Common myeloid progenitor, CD34-positive (primary cell): Measurements from ENCODE around the gene VRK3.

Experiments
- CTCF ChIA-PET: fragments of 350-600 bp; sonication (Branson Sonifier 250); formaldehyde crosslinking; loops from one replicate; lab custom pipeline; 2021; ENCODE audit warnings: antibody characterized with exemption; lab: Charles Lee
- POLR2A ChIA-PET: fragments of 350-600 bp; sonication (Branson Sonifier 250); formaldehyde crosslinking; loops from one replicate; lab custom pipeline; 2021; ENCODE audit warnings: antibody characterized with exemption; lab: Charles Lee
- DNase-seq, 3 donors: peaks; one replicate each; pipeline versions ENCODE4 v3.0.0 to v3.0.0-alpha.2; 2013
- H3K27ac ChIP-seq, 2 experiments: 1 replicate in 1 of 2; 2 replicates in 1 of 2; pipeline ENCODE4 v1.7.0; 2013; ENCODE audit warnings: inconsistent platforms in 2 of 2, low read length in 2 of 2, mild to moderate bottlenecking in 2 of 2, low read depth in 1 of 2, moderate library complexity in 1 of 2; ENCODE audit not compliant: severe bottlenecking in 2 of 2, insufficient read depth in 1 of 2, poor library complexity in 1 of 2
- H3K27me3 ChIP-seq, 5 experiments: replicated peaks in 2 of 5; 1 replicate in 3 of 5; 2 replicates in 2 of 5; pipeline versions ENCODE4 v1.6.1 to v1.7.0; 2013; ENCODE audit warnings: low read length in 4 of 5, mild to moderate bottlenecking in 2 of 5, moderate library complexity in 2 of 5, inconsistent platforms in 1 of 5; ENCODE audit not compliant: insufficient read depth in 5 of 5, control insufficient read depth in 4 of 5
- H3K36me3 ChIP-seq, 4 experiments: 1 replicate in 2 of 4; 2 replicates in 2 of 4; pipeline versions ENCODE4 v1.6.1 to v1.7.0; 2013; ENCODE audit warnings: low read length in 3 of 4, control low read depth in 1 of 4, mild to moderate bottlenecking in 1 of 4; ENCODE audit not compliant: control insufficient read depth in 4 of 4, insufficient read depth in 4 of 4
- H3K4me1 ChIP-seq, 4 experiments: 1 replicate in 3 of 4; 2 replicates in 1 of 4; pipeline versions ENCODE4 v1.6.1 to v1.7.1; 2013; ENCODE audit warnings: low read length in 3 of 4, mild to moderate bottlenecking in 3 of 4, control low read depth in 1 of 4, inconsistent platforms in 1 of 4, moderate library complexity in 1 of 4; ENCODE audit not compliant: control insufficient read depth in 4 of 4, insufficient read depth in 4 of 4; ENCODE audit errors: control extremely low read depth in 1 of 4
- H3K4me3 ChIP-seq, 7 experiments: 1 replicate in 4 of 7; 2 replicates in 3 of 7; pipeline versions ENCODE4 v1.5.1 to v1.7.0; 2013; ENCODE audit warnings: mild to moderate bottlenecking in 7 of 7, low read length in 6 of 7, moderate library complexity in 6 of 7, inconsistent platforms in 2 of 7, low read depth in 2 of 7, control low read depth in 1 of 7; ENCODE audit not compliant: insufficient read depth in 4 of 7, control insufficient read depth in 1 of 7; ENCODE audit errors: extremely low read depth in 1 of 7
- H3K9me3 ChIP-seq, 5 experiments: 1 replicate in 4 of 5; 2 replicates in 1 of 5; pipeline versions ENCODE4 v1.6.1 to v1.7.1; 2013; ENCODE audit warnings: low read length in 4 of 5, mild to moderate bottlenecking in 2 of 5, inconsistent platforms in 1 of 5, low read depth in 1 of 5, moderate library complexity in 1 of 5; ENCODE audit not compliant: control insufficient read depth in 4 of 5, insufficient read depth in 2 of 5; ENCODE audit errors: control extremely low read depth in 1 of 5
- WGBS: methylation state at CpG from one replicate; pipeline ENCODE4 v1.1.5; 2013; ENCODE audit not compliant: insufficient coverage; 5-methylcytosine and 5-hydroxymethylcytosine counted together

VRK3 gene

DNA sequence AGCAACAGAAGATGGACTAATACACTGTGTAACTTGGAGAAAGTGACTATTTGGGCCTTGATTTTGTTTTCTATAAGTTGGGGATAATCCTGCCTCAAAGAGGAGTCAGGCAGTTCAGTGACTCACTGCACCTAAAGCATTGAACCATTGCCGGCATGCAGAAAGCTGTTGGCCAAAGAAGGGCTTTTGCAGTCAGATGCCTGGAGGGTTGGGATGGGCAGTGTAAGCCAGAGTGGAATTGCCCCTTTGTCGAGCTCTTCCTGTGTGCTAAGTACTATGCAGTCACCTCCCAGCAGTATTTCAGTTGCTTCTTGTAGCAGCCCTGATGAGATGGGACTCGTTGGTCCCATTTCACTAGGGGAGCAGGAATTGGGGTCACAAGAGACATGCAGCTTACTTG is 11.7 kb upstream of the VRK3 start:
- Histone ChIP-seq H3K4me1 (no peaks in the 10 kb centered on the region), H3K27ac (no peak overlapping the region), H3K9me3 (peaks cover 0 to 13% (median 7%) of the 10 kb centered on the region in 5 experiments), H3K4me3 (no peak overlapping the region), H3K36me3 (peaks cover 31 to 86% (median 70%) of the 10 kb centered on the region in 4 experiments), H3K27me3 (no peaks in the 10 kb centered on the region)
- no peak for DNase-seq
- ChIA-PET CTCF (interaction anchor here (0.5 kb wide), 1 partner anchor 98 kb away, joined by 3 read pairs; no protein-coding TSS in a partner anchor), POLR2A (no interaction called here)
- WGBS = 100% methylated on average over 2 of the region's 3 CpGs

DNA sequence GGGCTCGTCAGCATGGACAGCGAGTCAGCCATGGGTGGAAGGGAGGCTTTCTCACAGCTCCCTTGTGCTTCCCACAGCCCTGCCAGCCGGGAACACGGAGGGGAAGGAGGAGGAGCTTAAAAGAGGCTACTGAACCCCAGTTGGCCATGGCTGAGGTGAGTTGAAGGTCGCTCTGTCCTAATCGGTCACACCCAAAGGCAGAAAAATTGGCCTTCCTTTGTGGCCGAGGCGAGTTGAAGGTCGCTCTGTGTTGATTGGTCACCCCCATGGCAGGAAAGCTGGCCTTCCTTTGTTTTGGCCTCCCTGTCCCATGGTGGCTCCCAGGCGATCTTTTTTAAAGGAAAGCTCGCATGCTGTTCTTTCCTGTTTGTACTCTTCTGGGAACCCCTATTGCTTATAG is 5.8 kb upstream of the VRK3 start:
- H3K27me3 ChIP-seq = no peaks in the 10 kb centered on the region
- DNase-seq = no peak
- POLR2A ChIA-PET = no interaction called here
- peaks cover 0 to 11% (median 7%) of the 10 kb centered on the region in 4 experiments for H3K4me1 ChIP-seq
- H3K4me3 ChIP-seq = no peak overlapping the region
- CTCF ChIA-PET = no interaction called here
- H3K9me3 ChIP-seq = peaks cover 0 to 2% (median 0%) of the 10 kb centered on the region in 5 experiments
- no peak overlapping the region for H3K27ac ChIP-seq
- 95% methylated on average over 9 of the region's 11 CpGs for WGBS
- H3K36me3 ChIP-seq = peaks cover 16 to 57% (median 41%) of the 10 kb centered on the region in 4 experiments

DNA sequence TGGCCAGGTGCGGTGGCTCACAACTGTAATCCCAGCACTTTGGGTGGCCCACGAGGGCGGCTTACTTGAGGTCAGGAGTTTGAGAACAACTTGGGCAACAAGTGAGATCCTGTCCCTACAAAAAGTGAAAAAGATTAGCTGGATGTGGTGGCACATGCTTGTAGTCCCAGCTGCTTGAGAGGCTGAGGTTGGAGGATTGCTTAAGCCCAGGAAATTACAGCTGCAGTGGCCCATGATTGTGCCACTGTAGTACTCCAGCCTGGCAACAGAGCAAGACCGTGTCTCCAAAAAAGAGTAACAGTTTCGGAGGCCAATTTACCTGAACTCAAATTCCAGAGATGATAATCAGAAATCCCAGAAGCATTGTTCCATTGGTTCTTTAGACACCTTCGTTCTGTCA is 5.1 kb upstream of the VRK3 start:
- H3K27ac ChIP-seq = no peak overlapping the region
- WGBS = 95% methylated on average over 5 of the region's 6 CpGs

DNA sequence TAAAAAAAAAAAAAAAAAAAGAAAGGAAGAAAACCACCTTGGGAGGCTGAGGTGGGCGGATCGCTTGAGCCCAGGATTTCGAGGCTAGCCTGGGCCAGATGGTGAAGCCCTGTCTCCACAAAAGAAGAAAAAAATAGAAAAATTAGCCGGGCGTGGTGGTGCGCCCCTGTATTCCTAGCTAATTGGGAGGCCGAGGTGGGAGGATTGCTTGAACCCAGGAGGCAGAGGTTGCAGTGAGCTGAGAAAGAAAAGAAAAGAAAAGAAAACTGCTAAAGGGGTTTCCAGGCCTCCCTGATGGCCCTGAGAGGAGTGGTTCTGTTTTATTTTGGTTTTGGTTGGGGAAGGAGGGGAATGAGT is 1.4 kb upstream of the VRK3 start:
- Histone ChIP-seq H3K9me3 (peaks cover 0 to 2% (median 0%) of the 10 kb centered on the region in 5 experiments), H3K27me3 (no peaks in the 10 kb centered on the region), H3K4me3 (peak overlapping the region in 4 of 7 experiments; percentile 85 to 98 (median 91)), H3K27ac (no peak overlapping the region), H3K36me3 (peaks cover 2 to 15% (median 10%) of the 10 kb centered on the region in 4 experiments), H3K4me1 (peaks cover 7 to 26% (median 17%) of the 10 kb centered on the region in 4 experiments)
- 90% methylated on average over 7 of the region's 7 CpGs for WGBS
- ChIA-PET CTCF (no interaction called here), POLR2A (no interaction called here)
- no peak for DNase-seq

More for the DNA sequence above, 5.1 kb upstream of the VRK3 start:
- Histone ChIP-seq H3K9me3 (peaks cover 0 to 2% (median 0%) of the 10 kb centered on the region in 5 experiments), H3K4me3 (no peak overlapping the region), H3K27me3 (no peaks in the 10 kb centered on the region), H3K36me3 (peaks cover 13 to 50% (median 35%) of the 10 kb centered on the region in 4 experiments), H3K4me1 (peaks cover 0 to 12% (median 8%) of the 10 kb centered on the region in 4 experiments)
- ChIA-PET CTCF (no interaction called here), POLR2A (no interaction called here)
- no peak for DNase-seq

DNA sequence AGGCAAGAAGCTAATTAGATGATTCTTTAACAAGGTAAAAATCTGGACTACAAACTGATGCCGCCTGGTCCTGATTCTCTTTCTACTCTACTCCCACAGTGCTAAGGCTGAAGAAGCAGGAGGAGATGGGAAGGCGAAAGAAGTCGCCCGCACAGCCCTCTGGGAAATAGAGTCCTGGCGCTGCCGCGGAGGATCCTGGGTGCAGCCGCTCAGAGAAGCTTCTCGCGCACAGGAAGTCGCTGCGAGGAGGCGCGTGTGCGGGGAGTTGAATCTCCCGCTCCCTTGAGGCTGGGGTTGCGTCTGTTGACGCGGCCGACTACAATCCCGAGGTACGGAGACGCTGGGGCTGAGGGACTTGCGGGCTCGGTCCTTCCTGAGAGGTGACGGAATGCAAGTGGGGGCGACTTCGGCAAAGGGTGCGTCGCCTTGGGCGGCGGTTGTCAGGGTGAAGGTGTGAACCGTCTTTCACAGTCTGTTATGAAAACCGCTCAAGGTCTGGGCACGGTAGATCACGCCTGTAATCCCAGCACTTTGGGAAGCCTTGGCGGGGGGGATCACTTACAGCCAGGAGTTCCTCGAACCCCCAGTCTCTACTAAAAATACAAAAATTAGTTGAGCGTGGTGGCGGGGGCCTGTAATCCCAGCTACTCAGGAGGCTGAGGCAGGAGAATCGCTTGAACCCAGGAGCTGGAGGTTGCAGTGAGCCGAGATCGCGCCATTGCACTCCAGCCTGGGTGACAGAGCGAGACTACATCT is 800 bp upstream of the VRK3 start, which contains the start of gene ZNF473:
TSS of gene ZNF473 (plus strand) at position 212 of the 756 bp plus-strand sequence. CDS start 5,078 bp downstream, outside the sequence.
- DNase-seq = peak; percentile 95 to 96 (median 96)
- peaks cover 7 to 26% (median 17%) of the 10 kb centered on the region in 4 experiments for H3K4me1 ChIP-seq
- H3K27me3 ChIP-seq = no peaks in the 10 kb centered on the region
- ChIA-PET CTCF (interaction anchor here (1.5 kb wide), 1 partner anchor 24 kb away, joined by 3 read pairs; no protein-coding TSS in a partner anchor), POLR2A (interaction anchor here (0.9 kb wide), 1 partner anchor 12 kb away, joined by 4 read pairs; no protein-coding TSS in a partner anchor)
- H3K4me3 ChIP-seq = peak within 1 kb of the TSS; percentile 67 to 98 (median 87)
- H3K36me3 ChIP-seq = peaks cover 2 to 10% (median 8%) of the 10 kb centered on the region in 4 experiments
- peaks cover 0 to 2% (median 0%) of the 10 kb centered on the region in 5 experiments for H3K9me3 ChIP-seq
- 2% methylated on average over 35 of the region's 45 CpGs for WGBS
- peak within 1 kb of the TSS; percentile 96 to 99 for H3K27ac ChIP-seq

DNA sequence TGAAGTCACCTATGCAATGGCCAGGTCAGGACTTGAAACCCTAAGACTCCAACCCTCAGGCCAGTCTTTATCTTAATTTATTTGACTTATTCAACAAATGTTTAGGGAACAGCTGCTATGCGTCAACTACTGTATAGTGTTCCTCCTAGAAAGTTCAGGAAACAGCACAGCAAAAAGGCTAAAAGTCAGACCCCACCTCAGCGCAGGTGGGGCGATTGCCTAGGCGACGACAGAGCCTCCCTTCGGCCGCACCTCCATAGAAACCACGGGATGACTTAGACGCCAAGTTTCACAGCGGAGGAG is 502 bp downstream of the VRK3 start:
- CTCF ChIA-PET = interaction anchor here (1.5 kb wide), 1 partner anchor 23 kb away, joined by 3 read pairs; no protein-coding TSS in a partner anchor
- Histone ChIP-seq H3K27ac (peak overlapping the region; percentile 96 to 99), H3K36me3 (peaks cover 8 to 10% (median 8%) of the 10 kb centered on the region in 4 experiments), H3K4me3 (peak overlapping the region; percentile 67 to 98 (median 87)), H3K4me1 (peaks cover 7 to 26% (median 17%) of the 10 kb centered on the region in 4 experiments), H3K9me3 (peaks cover 0 to 2% (median 0%) of the 10 kb centered on the region in 5 experiments), H3K27me3 (no peaks in the 10 kb centered on the region)
- DNase-seq = no peak
- POLR2A ChIA-PET = interaction anchor here (0.5 kb wide), 1 partner anchor 10 kb away, joined by 6 read pairs; no protein-coding TSS in a partner anchor
- 0% methylated on average over 9 of the region's 10 CpGs for WGBS

DNA sequence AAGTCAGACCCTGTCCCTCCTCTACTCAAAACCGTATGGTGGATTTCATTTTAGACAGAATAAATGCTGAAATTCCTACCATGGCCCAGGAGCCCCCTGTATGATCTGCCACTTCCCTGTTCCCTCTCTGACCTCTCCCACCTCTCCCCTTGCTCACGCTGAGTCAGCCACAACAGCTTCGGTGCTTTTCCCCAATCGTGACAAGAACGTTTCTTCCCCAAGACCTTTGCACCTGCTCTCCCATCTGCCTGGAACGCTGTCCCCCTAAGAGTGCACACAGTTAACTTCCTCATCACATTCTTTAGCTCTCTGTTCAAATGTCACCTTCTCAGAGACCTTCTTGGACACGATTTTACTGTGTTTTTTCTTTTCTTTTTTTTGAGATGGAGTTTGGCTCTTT is 2.3 kb downstream of the VRK3 start:
- CTCF ChIA-PET = interaction anchor here (1.0 kb wide), 1 partner anchor 44 kb away, joined by 3 read pairs; no protein-coding TSS in a partner anchor
- Histone ChIP-seq H3K4me3 (no peak overlapping the region), H3K4me1 (peaks cover 7 to 26% (median 17%) of the 10 kb centered on the region in 4 experiments), H3K36me3 (peaks cover 9 to 17% (median 15%) of the 10 kb centered on the region in 4 experiments), H3K27me3 (no peaks in the 10 kb centered on the region), H3K9me3 (peaks cover 0 to 2% (median 0%) of the 10 kb centered on the region in 5 experiments), H3K27ac (no peak overlapping the region)
- 91% methylated on average over 7 of the region's 7 CpGs for WGBS
- POLR2A ChIA-PET = no interaction called here
- DNase-seq = no peak
